ENCODE measurements around the gene CHD9NB.

DNA sequence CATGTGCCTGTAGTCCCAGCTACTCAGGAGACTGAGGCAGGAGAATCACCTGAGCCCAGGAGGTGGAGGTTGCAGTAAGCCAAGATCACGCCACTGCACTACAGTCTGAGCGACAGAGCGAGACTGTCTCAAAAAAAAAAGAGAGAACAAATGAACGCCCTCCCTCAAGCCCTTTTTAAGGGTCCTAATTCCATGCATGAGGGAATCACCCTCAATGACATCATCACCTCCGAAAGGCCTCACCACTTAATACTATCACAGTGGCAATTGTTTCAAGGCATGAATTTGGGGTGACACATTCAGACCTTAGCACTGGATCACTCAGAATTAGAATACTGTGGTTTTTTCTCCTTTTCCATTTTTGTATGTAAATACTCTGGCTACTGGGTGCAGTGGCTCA is 57.8 kb downstream of the CHD9NB start:
- TF ChIP-seq POLR2AphosphoS5 (IDR thresholded peaks at IDR 0.05): no peak
- no peak for TF ChIP-seq CTCF (IDR thresholded peaks at IDR 0.05)

All from esophagus muscularis mucosa (tissue), 3 donors.